H1 (cell line): Measurements from ENCODE around the gene HLA-DPA1. TPM values are rescaled to one million over a fixed set of nuclear protein-coding genes. Genes with fewer than 3 reads are reported as not detected.

Experiments used
- CTCF ChIA-PET: fragments of 300-600 bp; sonication (Branson Sonifier 250); formaldehyde crosslinking; loops from one replicate; lab custom pipeline; 2021; ENCODE audit not compliant: partially characterized antibody; lab: Charles Lee
- POLR2A ChIA-PET: fragments of 300-600 bp; sonication (Branson Sonifier 250); formaldehyde crosslinking; loops from one replicate; lab custom pipeline; 2021; ENCODE audit warnings: inconsistent platforms; ENCODE audit not compliant: partially characterized antibody; lab: Charles Lee
- DNase-seq, 2 experiments: peaks; one replicate each; pipeline versions ENCODE4 v3.0.0 to v3.0.0-alpha.2; 2010 to 2022; ENCODE audit warnings: low spot score in 2 of 2, low read depth in 1 of 2, mixed read lengths in 1 of 2
- FAIRE-seq: peaks from 2 replicates; lab custom pipeline; 2011; peaks lifted over from hg19 to GRCh38; lab: Jason Lieb, UNC
- H2AFZ ChIP-seq: 2 replicates; pipeline ENCODE4 v1.8.1; 2012; ENCODE audit warnings: low read length, inconsistent platforms
- H2AK5ac ChIP-seq: 2 replicates; pipeline ENCODE4 v1.6.1; 2013; ENCODE audit warnings: low read depth, low read length
- H2BK120ac ChIP-seq: replicated peaks from 2 replicates; pipeline ENCODE3; 2013; ENCODE audit warnings: low read depth, low read length, inconsistent platforms
- H2BK12ac ChIP-seq: 2 replicates; pipeline ENCODE4 v1.6.1; 2013; ENCODE audit warnings: low read depth, low read length
- H2BK15ac ChIP-seq: 2 replicates; pipeline ENCODE4 v1.6.1; 2013; ENCODE audit warnings: low read length
- H2BK20ac ChIP-seq: 2 replicates; pipeline ENCODE4 v1.6.1; 2013; ENCODE audit warnings: low read length
- H2BK5ac ChIP-seq: 2 replicates; pipeline ENCODE4 v1.6.1; 2013; ENCODE audit warnings: low read depth, low read length
- H3K14ac ChIP-seq: 2 replicates; pipeline ENCODE4 v1.6.1; 2013; ENCODE audit warnings: inconsistent platforms; ENCODE audit not compliant: insufficient read length
- H3K18ac ChIP-seq: 2 replicates; pipeline ENCODE4 v1.6.1; 2013; ENCODE audit warnings: low read length; ENCODE audit errors: extremely low read depth
- H3K23ac ChIP-seq: 2 replicates; pipeline ENCODE4 v1.6.1; 2013; ENCODE audit warnings: inconsistent platforms; ENCODE audit not compliant: insufficient read length
- H3K23me2 ChIP-seq: 2 replicates; pipeline ENCODE4 v1.6.1; 2013; ENCODE audit warnings: low read depth, low read length
- H3K27ac ChIP-seq: 2 replicates; pipeline ENCODE4 v1.6.1; 2011; ENCODE audit warnings: low read depth, low read length, inconsistent platforms
- H3K27me3 ChIP-seq, 4 experiments: replicated peaks in 1 of 4; 1 replicate in 1 of 4; 2 replicates in 3 of 4; pipeline versions ENCODE4 v1.6.1 to v1.8.1; 2011 to 2013; ENCODE audit warnings: low read length in 3 of 4, mild to moderate bottlenecking in 3 of 4, inconsistent platforms in 2 of 4, mixed read lengths in 2 of 4, moderate library complexity in 1 of 4; ENCODE audit not compliant: control insufficient read depth in 3 of 4, insufficient read depth in 3 of 4; ENCODE audit errors: extremely low read depth in 1 of 4
- H3K36me3 ChIP-seq, 4 experiments: 2 replicates each; pipeline versions ENCODE4 v1.6.1 to v1.8.1; 2011 to 2013; ENCODE audit warnings: mild to moderate bottlenecking in 4 of 4, low read length in 3 of 4, moderate library complexity in 2 of 4, control low read depth in 1 of 4, inconsistent platforms in 1 of 4; ENCODE audit not compliant: insufficient read depth in 4 of 4, control insufficient read depth in 2 of 4
- H3K4ac ChIP-seq: replicated peaks from 2 replicates; pipeline ENCODE3; 2013; ENCODE audit warnings: low read length, low read depth, mixed read lengths, inconsistent platforms; ENCODE audit not compliant: insufficient read length
- H3K4me1 ChIP-seq, 4 experiments: replicated peaks in 1 of 4; 1 replicate in 1 of 4; 2 replicates in 3 of 4; pipeline versions ENCODE4 v1.6.1 to v1.8.1; 2011 to 2013; ENCODE audit warnings: low read length in 3 of 4, inconsistent platforms in 2 of 4, mixed read lengths in 1 of 4; ENCODE audit not compliant: insufficient read depth in 4 of 4, control insufficient read depth in 3 of 4
- H3K4me2 ChIP-seq, 2 experiments: 2 replicates each; pipeline versions ENCODE4 v1.6.1 to v1.8.1; 2011 to 2013; ENCODE audit warnings: low read depth in 2 of 2, low read length in 2 of 2, control low read depth in 1 of 2, inconsistent platforms in 1 of 2, mild to moderate bottlenecking in 1 of 2; ENCODE audit not compliant: insufficient read depth in 1 of 2
- H3K4me3 ChIP-seq, 4 experiments: fragments of 200-600, 300-600 bp in 1 of 4; sonication (generic), shearing (Covaris generic), sonication (Bioruptor Twin) in 1 of 4; 2 replicates each; pipeline versions ENCODE4 v1.5.1 to v1.8.1; 2011 to 2016; ENCODE audit warnings: low read length in 4 of 4, low read depth in 3 of 4, control low read depth in 2 of 4, inconsistent platforms in 2 of 4, mild to moderate bottlenecking in 2 of 4, mixed read lengths in 1 of 4, moderate library complexity in 1 of 4; ENCODE audit not compliant: insufficient read depth in 2 of 4; ENCODE audit errors: extremely low read depth in 1 of 4
- H3K56ac ChIP-seq: replicated peaks from 2 replicates; pipeline ENCODE3; 2013; ENCODE audit warnings: low read depth, mild to moderate bottlenecking, mixed read lengths, low read length, inconsistent platforms; ENCODE audit not compliant: insufficient read length
- H3K79me1 ChIP-seq: 2 replicates; pipeline ENCODE4 v1.6.1; 2013; ENCODE audit warnings: low read depth, low read length, control low read depth
- H3K79me2 ChIP-seq, 2 experiments: 2 replicates each; pipeline versions ENCODE4 v1.6.1 to v1.8.1; 2012 to 2013; ENCODE audit warnings: low read length in 2 of 2, mild to moderate bottlenecking in 2 of 2, inconsistent platforms in 1 of 2; ENCODE audit not compliant: insufficient read depth in 2 of 2, control insufficient read depth in 1 of 2
- H3K9ac ChIP-seq, 4 experiments: replicated peaks in 1 of 4; 1 replicate in 1 of 4; 2 replicates in 3 of 4; pipeline versions ENCODE4 v1.6.1 to v1.8.1; 2011 to 2013; ENCODE audit warnings: low read depth in 3 of 4, low read length in 3 of 4, control low read depth in 2 of 4, mild to moderate bottlenecking in 2 of 4, moderate library complexity in 2 of 4, inconsistent platforms in 1 of 4; ENCODE audit errors: extremely low read depth in 1 of 4
- H3K9me3 ChIP-seq, 2 experiments: 2 replicates each; pipeline versions ENCODE4 v1.6.1 to v1.8.1; 2012 to 2013; ENCODE audit warnings: mild to moderate bottlenecking in 2 of 2, moderate library complexity in 2 of 2, control low read depth in 1 of 2, inconsistent platforms in 1 of 2, low read depth in 1 of 2, low read length in 1 of 2, mixed read lengths in 1 of 2; ENCODE audit not compliant: insufficient read depth in 2 of 2
- H4K20me1 ChIP-seq, 2 experiments: replicated peaks in 1 of 2; 2 replicates each; pipeline versions ENCODE3 to v1.8.1; 2011 to 2013; ENCODE audit warnings: inconsistent platforms in 2 of 2, low read length in 2 of 2, mild to moderate bottlenecking in 1 of 2; ENCODE audit not compliant: insufficient read depth in 2 of 2, control insufficient read depth in 1 of 2
- H4K5ac ChIP-seq: 2 replicates; pipeline ENCODE4 v1.6.1; 2013; ENCODE audit warnings: low read length, low read depth, mixed read lengths, inconsistent platforms; ENCODE audit not compliant: insufficient read length
- H4K8ac ChIP-seq: 2 replicates; pipeline ENCODE4 v1.8.0; 2013; ENCODE audit warnings: mild to moderate bottlenecking, moderate library complexity, low read length, inconsistent platforms; ENCODE audit not compliant: insufficient read depth; ENCODE audit errors: extremely low read depth
- H4K91ac ChIP-seq: replicated peaks from 2 replicates; pipeline ENCODE3; 2013; ENCODE audit warnings: low read length, mixed read lengths, inconsistent platforms; ENCODE audit not compliant: insufficient read length
- HDAC2 ChIP-seq, 2 experiments: fragments of 300-600 bp in 1 of 2; sonication (generic) in 1 of 2; IDR thresholded peaks; 2 replicates each; pipeline ENCODE4 v1.6.1; 2011 to 2012; ENCODE audit warnings: low read depth in 2 of 2, low read length in 2 of 2, mild to moderate bottlenecking in 2 of 2, moderate library complexity in 2 of 2, borderline replicate concordance in 1 of 2, inconsistent platforms in 1 of 2
- HDAC6 ChIP-seq: IDR thresholded peaks from one replicate; pipeline ENCODE4 v1.7.1; 2012; ENCODE audit warnings: low read depth, mild to moderate bottlenecking, inconsistent platforms, low read length, moderate library complexity
- KDM1A ChIP-seq: fragments of 200-600, 300-600 bp; sonication (generic); IDR thresholded peaks from 2 replicates; pipeline ENCODE4 v1.7.1; 2016; ENCODE audit warnings: mild to moderate bottlenecking, low read length, borderline replicate concordance
- PHF8 ChIP-seq: fragments of 200-600 bp; sonication (generic); conservative IDR thresholded peaks from 2 replicates; pipeline ENCODE4 v1.7.1; 2012; ENCODE audit warnings: low read depth, mild to moderate bottlenecking, inconsistent platforms, low read length, moderate library complexity
- SRF ChIP-seq: IDR thresholded peaks from 2 replicates; pipeline ENCODE4 v1.6.1; 2011; ENCODE audit warnings: mild to moderate bottlenecking, low read depth, low read length, moderate library complexity
- SUZ12 ChIP-seq: fragments of 200-600 bp; sonication (generic); IDR thresholded peaks from 2 replicates; pipeline ENCODE4 v1.6.1; 2012; ENCODE audit warnings: mild to moderate bottlenecking, inconsistent platforms, low read length, moderate library complexity, mixed read lengths
- TBP ChIP-seq: IDR thresholded peaks from 2 replicates; pipeline ENCODE4 v1.6.1; 2011; ENCODE audit warnings: low read depth, low read length, improper control_type of control experiment
- WGBS, 2 experiments: shearing (Covaris generic) in 1 of 2; methylation state at CpG; one replicate each; pipeline versions ENCODE4 v1.1.6 to v1.1.7; 2013 to 2015; ENCODE audit warnings: low lambda C conversion rate in 2 of 2, mixed read lengths in 2 of 2, inconsistent platforms in 1 of 2, low coverage in 1 of 2, missing lambda C conversion rate in 1 of 2; ENCODE audit not compliant: insufficient replicate concordance in 2 of 2, insufficient coverage in 1 of 2, insufficient read length in 1 of 2; ENCODE audit errors: extremely low coverage in 1 of 2, missing lambda C conversion rate in 1 of 2; 5-methylcytosine and 5-hydroxymethylcytosine counted together
- polyA plus RNA-seq, 7 experiments: library from polyadenylated mRNA; depleted of rRNA in 3 of 7; stranded (reverse) in 5 of 7; unstranded in 2 of 7; fragments of >200 nt in 5 of 7; fragments of 200-250 nt in 2 of 7; gene quantifications; 1 replicate in 5 of 7; 2 replicates in 1 of 7; 4 replicates in 1 of 7; pipeline versions ENCODE4 v1.2.1 to v1.2.3, GENCODE V29; 2011 to 2013; ENCODE audit warnings: missing spikeins in 2 of 7, mixed read lengths in 2 of 7
- total RNA-seq: library from RNA; stranded (reverse); fragmentation: NEBNext Ultra II Directional; extraction: Animal tissue kit (Norgen Biotek cat#: 25700); gene quantifications from 2 replicates; pipeline ENCODE4 v1.2.1, GENCODE V29; 2021

Gene HLA-DPA1
- total and polyA plus RNA-seq, 2 of the 8 experiments (the other 6 are each of a cell fraction or from before 2014, with no cell fraction given) = 6.2 to 13.1 TPM

GRCh38 chr6:33120001-33120400 is 46.6 kb upstream of the HLA-DPA1 start:
- no peak overlapping the region for H4K91ac ChIP-seq
- no peak overlapping the region for H2AFZ ChIP-seq
- ChIA-PET POLR2A (interaction anchor here (0.6 to 6.6 kb wide), 13 partner anchors 11 to 452 kb away, joined by 3 to 113 read pairs (median 5); partner anchors contain the start of genes BRD2 and HLA-DOA), CTCF (interaction anchor here (0.6 to 3.5 kb wide), 28 partner anchors 10 to 265 kb away, joined by 3 to 20 read pairs (median 5); partner anchors contain the start of genes COL11A2 and HLA-DPB1)
- H3K18ac ChIP-seq = no peak overlapping the region
- H3K4ac ChIP-seq = no peak overlapping the region
- H3K27me3 ChIP-seq = no peaks in the 10 kb centered on the region
- H4K8ac ChIP-seq = no peak overlapping the region
- no peak overlapping the region for H3K23ac ChIP-seq
- no peak overlapping the region for H3K9ac ChIP-seq
- no peak for FAIRE-seq
- WGBS, 2 experiments = 77% methylated on average over 3 of the region's 3 CpGs; no CpG with 5 or more reads in 1 of the 2 experiments
- peaks cover 10% of the 10 kb centered on the region for H3K23me2 ChIP-seq
- H2AK5ac ChIP-seq = no peak overlapping the region
- peak overlapping the region in 1 of 4 experiments; percentile 92; a peak in 2 of 8 replicates for H3K4me3 ChIP-seq
- H4K20me1 ChIP-seq = no peaks in the 10 kb centered on the region
- peak overlapping the region; percentile 21 to 80; a peak in 3 of 4 replicates for H3K4me2 ChIP-seq
- H2BK120ac ChIP-seq = no peak overlapping the region
- H4K5ac ChIP-seq = no peak overlapping the region
- peaks cover 2 to 21% (median 9%) of the 10 kb centered on the region in 4 experiments; a peak in 6 of 7 replicates for H3K4me1 ChIP-seq
- H2BK5ac ChIP-seq = no peak overlapping the region
- no peaks in the 10 kb centered on the region for H3K79me1 ChIP-seq
- H2BK15ac ChIP-seq = no peak overlapping the region
- peaks cover 28 to 32% of the 10 kb centered on the region in 2 experiments for H3K9me3 ChIP-seq
- no peak overlapping the region for H3K27ac ChIP-seq
- H3K14ac ChIP-seq = no peak overlapping the region
- peaks cover 12 to 68% of the 10 kb centered on the region in 2 experiments; a peak in 3 of 4 replicates for H3K79me2 ChIP-seq
- no peak overlapping the region for H2BK20ac ChIP-seq
- no peak overlapping the region for H2BK12ac ChIP-seq
- DNase-seq = no peak
- no peak overlapping the region for H3K56ac ChIP-seq
- H3K36me3 ChIP-seq = peaks cover 0 to 36% (median 10%) of the 10 kb centered on the region in 4 experiments; a peak in 4 of 8 replicates
- TF ChIP-seq TBP (no peak), HDAC6 (no peak), PHF8 (no peak), SUZ12 (no peak), KDM1A (no peak), HDAC2 (IDR thresholded peaks at IDR 0.05; ENCODE audit: borderline replicate concordance in 1 of 2, low read depth in 2 of 2, low read length in 2 of 2) (no peak), SRF (no peak)
- TF ChIP-seq, all 59 proteins: peak for 0
